GM10248 (cell line): ENCODE data around the gene DNAI7.

Experiments
- CTCF ChIA-PET: fragments of 300-600 bp; sonication (Branson Sonifier 250); formaldehyde crosslinking; extraction: SDS; loops from one replicate; lab custom pipeline; 2021; ENCODE audit warnings: antibody characterized with exemption; lab: Yijun Ruan, JAX
- POLR2A ChIA-PET: fragments of 350-650 bp; sonication (Branson Sonifier 250); formaldehyde crosslinking; extraction: SDS; loops from one replicate; lab custom pipeline; 2020; ENCODE audit warnings: antibody characterized with exemption; lab: Yijun Ruan, JAX
- DNase-seq: peaks from one replicate; pipeline ENCODE4 v3.0.0; 2012; ENCODE audit errors: extremely low spot score
- CTCF ChIP-seq: IDR thresholded peaks from 2 replicates; pipeline ENCODE4 v1.5.1; 2012; ENCODE audit warnings: mild to moderate bottlenecking, low read depth; ENCODE audit errors: extremely low read depth, missing control alignments, control extremely low read depth

The DNAI7 gene

GRCh38 chr12:25130741-25131188 is 64.2 kb downstream of the DNAI7 start:
- POLR2A ChIA-PET, result no interaction called here
- TF ChIP-seq CTCF, result peak; percentile 45
- DNase-seq, result peak; percentile 38
- CTCF ChIA-PET, result interaction anchor here (0.8 to 5.2 kb wide), 10 partner anchors 13 to 184 kb away, joined by 3 to 62 read pairs (median 4); no protein-coding TSS in a partner anchor

DNA sequence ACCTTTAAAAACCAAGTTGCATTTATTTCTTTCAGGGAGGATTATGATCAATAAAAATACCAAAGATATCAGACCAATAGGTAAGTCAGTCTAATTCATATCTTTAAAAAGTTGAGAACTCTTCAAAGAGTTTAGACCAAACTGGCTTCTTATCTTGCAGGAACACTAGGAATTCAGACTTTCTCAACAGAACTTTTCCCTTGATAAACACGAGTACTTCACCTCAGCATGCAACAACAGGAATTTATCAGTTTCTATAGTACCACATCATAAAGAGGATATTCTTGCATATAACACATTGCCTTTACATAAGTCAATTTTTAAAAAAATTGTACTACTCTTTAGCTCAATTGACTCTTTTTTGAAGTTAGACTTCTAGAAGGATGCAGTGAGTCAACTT is 68.2 kb downstream of the DNAI7 start:
- TF ChIP-seq CTCF, result no peak
- no peak for DNase-seq
- ChIA-PET CTCF (interaction anchor here (1.0 to 3.1 kb wide), 6 partner anchors 9 to 273 kb away, joined by 3 to 14 read pairs (median 7); no protein-coding TSS in a partner anchor), POLR2A (no interaction called here)

DNA sequence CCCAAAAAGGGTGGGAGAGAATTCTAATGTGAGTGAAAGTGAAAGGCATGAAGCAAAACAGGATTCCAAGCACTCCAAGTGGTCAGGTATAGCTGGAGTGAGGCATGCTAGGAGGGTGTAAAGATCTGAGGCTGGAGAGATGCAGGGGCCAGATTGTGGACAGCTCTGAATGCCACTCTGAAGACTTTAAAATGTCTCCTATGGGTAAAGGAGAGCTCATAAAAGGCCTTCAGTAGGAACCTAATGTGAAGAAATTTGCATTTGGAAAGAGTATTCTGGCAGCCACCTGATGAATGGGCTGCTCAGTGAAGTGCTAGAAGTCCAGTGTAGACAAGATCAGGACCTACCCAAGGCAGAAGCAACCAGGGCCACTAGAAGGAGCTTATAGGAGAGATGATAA is 68.9 kb downstream of the DNAI7 start:
- CTCF ChIA-PET, result interaction anchor here (1.0 to 3.1 kb wide), 6 partner anchors 9 to 273 kb away, joined by 3 to 14 read pairs (median 7); no protein-coding TSS in a partner anchor
- POLR2A ChIA-PET, result no interaction called here
- DNase-seq, result no peak
- no peak for TF ChIP-seq CTCF

DNA sequence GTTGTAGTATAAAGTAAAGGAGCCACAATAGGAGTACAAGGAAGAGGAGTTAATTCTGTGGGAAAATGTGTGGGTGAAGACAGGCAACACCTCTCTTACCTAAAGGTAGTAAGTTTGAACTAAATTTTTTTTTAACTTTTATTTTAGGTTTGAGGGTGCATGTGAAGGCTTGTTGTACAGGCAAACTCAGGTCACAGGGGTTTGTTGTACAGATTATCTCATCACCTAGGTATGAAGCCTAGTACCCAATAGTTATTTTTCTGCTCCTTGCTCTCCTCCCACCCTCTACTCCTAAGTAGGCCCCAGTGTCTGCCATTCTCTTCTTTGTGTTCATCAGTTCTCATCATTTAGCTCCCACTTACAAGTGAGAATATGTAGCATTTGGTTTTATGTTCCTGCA is 70.5 kb downstream of the DNAI7 start:
- DNase-seq, result no peak
- ChIA-PET POLR2A (interaction anchor here (0.6 kb wide), 1 partner anchor 61 kb away, joined by 4 read pairs; no protein-coding TSS in a partner anchor), CTCF (interaction anchor here (1.3 to 2.1 kb wide), 4 partner anchors 15 to 160 kb away, joined by 3 to 8 read pairs (median 4); no protein-coding TSS in a partner anchor)
- no peak for TF ChIP-seq CTCF

GRCh38 chr12:25123126-25123525 is 71.8 kb downstream of the DNAI7 start:
- no peak for DNase-seq
- no peak for TF ChIP-seq CTCF
- ChIA-PET CTCF (interaction anchor here (0.9 to 2.1 kb wide), 6 partner anchors 14 to 159 kb away, joined by 3 to 8 read pairs (median 4); no protein-coding TSS in a partner anchor), POLR2A (no interaction called here)

- POLR2A ChIA-PET, result no interaction called here
- CTCF ChIA-PET, result interaction anchor here (1.2 to 1.5 kb wide), 2 partner anchors 8 to 130 kb away, joined by 6 to 9 read pairs; no protein-coding TSS in a partner anchor
- no peak for DNase-seq
- no peak for TF ChIP-seq CTCF
These were observed 73.0 kb downstream of the DNAI7 start for GRCh38 chr12:25121916-25122315.
